Activated CD8-positive, alpha-beta memory T cell treated with anti-CD3 and anti-CD28 coated beads, Interleukin-2, amount 50 U/mL, for 1 hour (primary cell): Measurements from ENCODE around the gene PARD3B.

Experiments
- DNase-seq: peaks from one replicate; pipeline ENCODE4 v3.0.0-alpha.2; 2020; ENCODE audit errors: extremely low read depth

PARD3B gene

DNA sequence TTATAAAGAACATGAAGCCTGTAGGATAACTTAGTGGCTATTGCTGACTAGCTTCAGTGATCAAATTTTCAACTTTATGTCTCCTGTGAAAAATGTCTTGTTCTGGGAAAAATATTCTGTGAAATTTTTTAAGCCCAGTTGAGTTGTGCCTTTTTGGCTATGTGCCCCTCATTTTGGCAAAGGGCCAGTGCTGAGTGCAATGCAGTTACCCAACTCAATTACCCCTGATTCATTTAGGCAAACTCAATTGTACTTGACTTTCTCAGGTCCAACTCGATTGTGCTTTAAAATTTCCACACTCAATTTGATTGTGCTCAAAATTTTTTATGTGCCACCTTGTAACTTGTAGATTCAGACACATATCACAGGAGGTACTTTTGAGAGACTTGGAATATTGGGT is 588.3 kb downstream of the PARD3B start:
- no peak for DNase-seq

DNA sequence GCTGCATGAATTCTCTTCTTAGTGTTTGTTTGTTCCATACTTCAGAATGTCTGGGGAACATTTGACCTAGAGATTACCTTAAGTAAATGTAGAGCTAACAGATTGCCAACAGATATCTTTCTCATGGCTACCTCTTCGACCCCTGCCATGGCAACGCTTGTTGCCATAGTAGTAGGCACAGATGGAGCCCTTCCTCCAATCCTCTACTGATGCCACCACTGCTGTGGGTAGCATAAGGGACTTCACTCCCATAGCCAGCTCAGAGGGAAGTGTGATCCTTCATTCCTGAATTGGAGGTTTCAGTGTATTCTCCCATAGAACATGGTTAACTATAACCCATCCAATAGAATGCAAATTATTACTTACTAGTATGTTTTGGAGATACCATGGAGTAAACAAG is 593.5 kb downstream of the PARD3B start:
- DNase-seq: no peak

- no peak for DNase-seq
Measured at GRCh38 chr2:205139822-205140463, 594.7 kb downstream of the PARD3B start.

DNA sequence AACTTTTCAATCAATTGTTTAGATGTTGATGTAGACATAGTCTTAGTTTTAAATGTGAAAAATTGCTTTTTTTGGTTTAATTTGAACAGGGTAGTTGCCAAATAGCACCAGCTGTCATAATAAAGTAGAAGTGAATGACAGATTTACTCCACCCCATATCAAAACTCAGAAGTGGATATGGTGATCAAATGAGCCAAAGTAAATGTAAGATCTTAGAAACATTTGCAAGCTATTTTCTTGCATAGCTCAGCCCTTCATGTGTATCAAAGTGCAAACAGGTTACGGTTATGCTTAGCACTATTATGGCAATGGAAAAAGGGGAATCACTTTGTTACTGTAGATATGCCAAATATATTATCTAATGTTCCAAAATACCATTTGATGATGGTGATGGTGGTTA is 596.1 kb downstream of the PARD3B start:
- DNase-seq: no peak

DNA sequence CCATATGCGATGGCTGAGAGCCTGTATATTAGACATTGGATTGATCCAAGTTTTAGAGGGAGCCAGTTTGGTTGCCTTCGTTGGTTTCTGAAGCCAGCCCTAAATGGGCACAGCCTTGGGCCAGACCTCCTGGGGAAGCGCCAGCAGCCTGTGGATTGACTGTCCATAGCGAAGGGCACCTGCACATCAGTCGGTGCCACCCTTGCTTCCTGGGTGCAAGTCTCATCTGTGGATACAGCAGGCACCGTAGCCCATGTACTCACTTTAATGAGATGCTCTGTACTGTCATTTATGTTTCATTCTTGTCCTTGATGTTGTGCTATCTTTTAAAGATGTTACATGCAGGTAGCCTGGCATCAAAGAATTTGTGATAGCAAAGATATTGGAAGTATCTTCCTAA is 600.6 kb downstream of the PARD3B start:
- DNase-seq: no peak

DNA sequence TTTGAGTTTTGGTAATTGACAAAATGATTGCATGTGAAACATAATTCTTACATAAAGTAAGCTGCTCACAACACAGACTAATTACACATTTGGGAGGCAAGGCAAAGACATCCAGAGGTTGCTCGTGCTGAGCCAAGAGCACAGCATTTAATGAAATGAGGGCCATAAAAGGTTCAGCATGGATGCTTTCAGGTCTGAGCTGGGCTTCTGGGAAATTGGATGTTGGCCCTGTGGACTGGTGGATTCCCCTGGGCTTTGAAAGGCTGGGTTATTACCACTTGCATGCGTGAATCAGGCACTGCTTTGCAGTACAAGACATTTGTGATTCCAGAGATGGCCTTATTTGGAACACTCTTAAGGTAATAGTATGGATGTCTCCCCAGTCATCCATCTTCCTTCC is 603.5 kb downstream of the PARD3B start:
- DNase-seq: no peak

DNA sequence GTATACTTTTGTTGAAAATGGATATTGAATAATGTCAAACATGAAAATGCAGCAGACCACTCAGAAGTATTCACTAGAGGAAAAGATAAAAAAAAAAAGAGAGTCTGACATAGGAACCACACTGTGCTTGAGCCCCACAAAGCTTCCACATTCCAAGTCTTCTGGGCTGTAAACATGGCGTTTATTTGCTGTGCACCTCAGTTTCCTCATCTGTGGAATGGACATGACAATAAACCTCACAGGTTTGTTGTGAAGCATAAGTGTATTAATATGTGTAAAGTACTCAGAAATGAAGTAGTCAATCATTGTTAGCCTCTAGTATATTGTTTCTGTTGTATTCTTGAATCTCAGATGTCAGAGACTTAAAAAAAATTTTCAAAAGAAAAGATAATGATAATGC is 611.2 kb downstream of the PARD3B start:
- no peak for DNase-seq

DNA sequence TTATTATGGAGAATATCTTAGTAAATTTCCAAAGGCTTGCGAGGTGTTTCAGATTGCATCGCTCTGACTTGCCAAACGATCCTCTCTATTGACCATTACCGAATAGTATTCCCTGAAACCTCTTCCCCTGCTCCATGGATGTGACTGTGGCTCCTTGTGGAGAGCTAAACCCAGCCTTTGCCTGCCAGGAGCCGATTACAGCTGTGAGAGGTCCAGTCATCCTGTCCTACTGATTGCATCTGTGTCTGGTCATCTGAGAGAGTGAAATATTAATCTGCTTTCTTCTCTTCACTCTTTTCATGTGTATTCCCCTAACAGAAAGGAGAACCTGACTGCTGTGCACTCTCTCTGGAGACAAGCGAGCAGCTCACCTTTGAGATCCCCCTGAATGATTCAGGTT is 613.1 kb downstream of the PARD3B start:
- no peak for DNase-seq

- no peak for DNase-seq
Measured at GRCh38 chr2:205161156-205161839, 616.0 kb downstream of the PARD3B start.

GRCh38 chr2:205166745-205167144 is 621.5 kb downstream of the PARD3B start:
- no peak for DNase-seq

DNA sequence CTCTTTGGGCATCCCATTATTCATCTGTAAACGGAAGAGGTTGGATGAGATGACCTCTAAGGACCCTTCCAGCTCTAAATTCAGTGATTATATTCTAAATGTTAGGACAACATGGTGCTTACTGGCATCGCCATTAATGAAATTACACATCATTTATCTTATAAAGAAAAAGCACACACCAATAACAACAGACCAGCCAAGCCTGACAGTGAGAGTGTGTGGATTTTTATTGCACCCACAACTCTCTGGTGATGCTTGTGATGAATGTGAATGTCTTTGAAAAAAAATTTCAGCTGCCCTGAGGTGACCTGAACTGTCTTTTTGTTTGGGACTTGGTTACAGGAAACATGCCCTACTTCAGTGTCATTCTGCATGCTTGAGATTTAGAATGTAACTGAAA is 623.7 kb downstream of the PARD3B start:
- no peak for DNase-seq

GRCh38 chr2:205169464-205169863 is 624.2 kb downstream of the PARD3B start:
- DNase-seq: no peak

DNA sequence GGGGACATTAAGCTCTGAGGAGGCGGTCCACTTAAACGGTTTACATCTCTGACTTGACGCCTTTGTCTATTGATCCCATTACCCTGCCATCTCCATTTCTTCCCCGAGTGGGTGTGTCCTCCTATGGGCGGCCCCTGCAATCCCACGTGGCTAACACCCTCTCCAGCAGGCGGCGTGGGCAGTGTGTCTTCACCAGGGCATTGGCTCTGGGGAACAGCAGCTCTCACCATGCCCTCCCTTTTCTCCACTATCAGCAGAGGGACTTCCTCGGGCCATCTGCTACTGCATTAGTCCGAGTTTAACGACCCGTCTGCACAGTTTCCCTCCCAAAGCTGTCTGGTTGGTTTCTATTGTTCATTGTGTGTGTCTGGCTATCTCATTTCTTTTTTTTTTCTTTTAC is 625.1 kb downstream of the PARD3B start:
- DNase-seq: no peak

GRCh38 chr2:205171261-205171940 is 626.1 kb downstream of the PARD3B start:
- no peak for DNase-seq

GRCh38 chr2:205175831-205176230 is 630.6 kb downstream of the PARD3B start:
- DNase-seq: no peak

GRCh38 chr2:205176546-205176945 is 631.3 kb downstream of the PARD3B start:
- no peak for DNase-seq

DNA sequence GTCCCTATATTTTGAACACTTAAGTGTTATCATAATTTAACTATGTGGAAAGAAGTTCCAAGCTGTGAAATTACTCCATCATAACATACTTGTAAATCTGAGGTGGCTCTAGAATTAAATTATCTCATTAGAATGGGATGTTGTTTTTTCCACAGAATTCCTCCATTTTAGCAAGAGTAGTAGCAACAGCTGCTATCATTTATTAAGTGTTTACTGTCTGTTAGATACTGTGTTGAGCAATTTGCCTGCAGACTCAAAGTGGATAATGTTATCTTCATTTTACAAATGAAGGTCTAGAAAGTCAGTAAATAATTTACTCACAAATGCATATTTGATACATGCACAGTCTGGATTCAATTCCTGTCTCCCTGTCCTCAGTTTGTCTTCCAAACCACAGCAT is 632.3 kb downstream of the PARD3B start:
- DNase-seq: no peak

GRCh38 chr2:205180730-205181129 is 635.5 kb downstream of the PARD3B start:
- no peak for DNase-seq

DNA sequence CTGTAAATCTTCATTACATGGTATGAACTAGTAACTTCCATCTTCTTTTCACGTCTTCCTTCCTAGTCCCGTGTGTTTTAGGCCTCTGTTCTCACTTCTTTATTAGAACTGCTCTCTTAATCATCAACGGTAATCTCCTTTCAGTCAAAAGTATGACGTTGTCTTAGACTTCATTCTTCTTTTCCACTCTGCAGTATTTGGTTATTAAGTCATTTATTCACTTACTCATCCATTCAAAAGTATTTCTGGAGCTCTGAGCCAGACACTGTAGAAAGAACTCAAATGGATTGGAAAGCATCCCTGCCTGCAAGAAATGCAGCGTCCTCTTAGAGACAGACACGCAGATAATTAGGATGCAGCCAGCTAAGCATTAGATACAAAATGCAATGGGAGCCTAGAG is 642.5 kb downstream of the PARD3B start:
- DNase-seq: no peak

GRCh38 chr2:205188239-205189138 is 643.2 kb downstream of the PARD3B start:
- no peak for DNase-seq

- no peak for DNase-seq
Measured at GRCh38 chr2:205189301-205189700, 644.0 kb downstream of the PARD3B start.

DNA sequence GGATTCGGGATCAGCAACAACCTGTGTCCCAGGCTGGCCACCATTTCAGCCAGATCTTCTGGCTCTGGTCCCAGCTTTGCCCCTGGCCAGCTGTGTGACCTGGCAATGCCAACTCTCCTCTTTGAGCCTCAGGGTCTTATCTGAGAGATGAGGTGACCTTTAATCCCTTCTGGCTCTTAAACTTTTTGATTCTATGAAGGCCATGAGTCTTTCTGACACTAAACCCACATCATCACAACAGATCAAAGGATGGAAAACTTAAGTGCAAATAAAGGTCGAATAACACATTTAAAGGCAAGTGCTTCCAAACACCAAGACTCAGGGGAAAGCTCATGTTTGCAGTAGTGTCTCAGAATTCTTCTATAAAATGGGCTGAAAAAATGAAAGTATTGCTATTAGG is 645.3 kb downstream of the PARD3B start:
- DNase-seq: no peak
